NT2/D1 (cell line): ENCODE measurements around the gene NPAS3.

Source experiments
- SUZ12 ChIP-seq: IDR thresholded peaks from 2 replicates; pipeline ENCODE4 v1.6.1; 2011; ENCODE audit not compliant: insufficient read length, insufficient read depth; ENCODE audit errors: extremely low read depth
- YY1 ChIP-seq: IDR thresholded peaks from 2 replicates; pipeline ENCODE4 v1.6.1; 2011; ENCODE audit not compliant: insufficient read length, insufficient read depth
- ZNF274 ChIP-seq: IDR thresholded peaks from 2 replicates; pipeline ENCODE4 v1.6.1; 2011; ENCODE audit warnings: mild to moderate bottlenecking, low read depth, low read length

DNA sequence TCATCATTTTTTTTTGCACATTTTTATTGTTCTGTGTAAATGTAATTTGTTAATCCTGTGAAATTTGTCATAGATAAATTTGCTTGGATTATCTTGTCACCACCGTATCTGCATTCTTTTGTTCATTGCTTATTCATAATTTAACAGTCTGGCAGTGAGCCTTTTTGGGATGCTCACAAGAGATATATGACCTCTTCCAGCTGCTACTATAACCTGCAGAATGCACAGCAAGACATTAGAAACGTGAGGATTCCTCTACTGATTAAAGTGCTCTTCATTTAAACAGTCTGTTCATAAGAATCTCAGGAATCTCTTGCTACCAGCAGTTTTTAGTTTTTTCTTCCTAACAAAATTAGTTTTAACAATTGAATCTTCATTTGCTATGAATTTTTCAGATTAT is 9.1 kb downstream of the NPAS3 start:
- TF ChIP-seq ZNF274 = no peak
- TF ChIP-seq YY1 = no peak
- no peak for TF ChIP-seq SUZ12
